Lower lobe of right lung (tissue), 2 donors: Measurements from ENCODE around the gene CFDP1. TPM values are rescaled to one million over a fixed set of nuclear protein-coding genes. Genes with fewer than 3 reads are reported as not detected.

Source experiments
- ATAC-seq, 2 donors: fragments of 200-7000 bp; cut with Tn5 transposase; one replicate each; pipeline ENCODE4 v1.9.1; 2020 to 2022; ENCODE audit warnings: mild to moderate bottlenecking in 2 of 2, moderate library complexity in 2 of 2
- DNase-seq: peaks from one replicate; pipeline ENCODE4 v3.0.0-alpha.2; 2020
- H3K27ac ChIP-seq: fragments of 200-600 bp; one replicate; pipeline ENCODE4 v1.8.0; 2022
- H3K27me3 ChIP-seq: fragments of 200-600 bp; one replicate; pipeline ENCODE4 v1.8.0; 2022; ENCODE audit warnings: low read depth
- H3K36me3 ChIP-seq: fragments of 200-600 bp; one replicate; pipeline ENCODE4 v1.8.0; 2022; ENCODE audit warnings: mild to moderate bottlenecking
- H3K4me1 ChIP-seq: fragments of 200-600 bp; one replicate; pipeline ENCODE4 v1.8.0; 2022
- H3K4me3 ChIP-seq: fragments of 200-600 bp; one replicate; pipeline ENCODE4 v1.8.0; 2022; ENCODE audit warnings: mild to moderate bottlenecking
- H3K9me3 ChIP-seq: fragments of 200-600 bp; one replicate; pipeline ENCODE4 v1.8.0; 2022
- intact Hi-C: fragments of 100-400 bp; cut with DNase I; formaldehyde crosslinking; loops from one replicate; pipeline ENCODE4 v1.11.0; 2022
- total RNA-seq: library from RNA; stranded (reverse); fragmentation: NEBNext Ultra II Directional; extraction: Animal tissue kit (Norgen Biotek cat#: 25700); gene quantifications from one replicate; pipeline ENCODE4 v1.2.1, GENCODE V29; 2021
- TF ChIP-seq, protein P1 (sequence below): fragments of 200-600 bp; IDR thresholded peaks from one replicate; pipeline ENCODE4 v1.8.0; 2022; ENCODE audit warnings: antibody characterized with exemption, mild to moderate bottlenecking
- donor health status: DM: no; HTN: yes; CAD: no; lungs with severe emphysema.

The CFDP1 gene
- total RNA-seq, 1 donor from 2014 or later, result 57.7 TPM

DNA sequence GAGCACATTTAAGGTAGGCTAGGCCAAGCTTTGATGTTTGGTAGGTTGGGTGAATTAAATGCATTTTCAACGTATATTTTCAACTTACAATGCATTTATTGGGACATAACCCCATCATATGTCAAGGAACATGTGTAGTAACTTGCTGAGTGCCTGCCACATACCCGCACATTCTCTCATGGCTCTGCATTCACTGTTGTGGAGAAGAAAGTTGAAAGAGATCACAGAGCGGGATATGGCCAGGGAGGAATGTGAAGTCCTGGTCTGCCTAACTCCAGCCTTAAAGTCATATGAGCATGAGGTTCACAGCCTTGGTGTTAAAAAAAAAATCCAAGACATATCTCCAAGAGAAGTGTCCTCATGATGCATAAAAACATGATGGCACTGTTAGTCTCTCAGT, 79.1 kb downstream of the CFDP1 start:
- Histone ChIP-seq H3K27ac (no peak overlapping the region), H3K9me3 (no peaks in the 10 kb centered on the region), H3K4me1 (peaks cover 5% of the 10 kb centered on the region), H3K27me3 (no peaks in the 10 kb centered on the region), H3K36me3 (no peaks in the 10 kb centered on the region), H3K4me3 (no peak overlapping the region)
- DNase-seq (no peak), ATAC-seq (no peak)
- intact Hi-C loops, result no loop called here
- TF ChIP-seq, protein P1, sequence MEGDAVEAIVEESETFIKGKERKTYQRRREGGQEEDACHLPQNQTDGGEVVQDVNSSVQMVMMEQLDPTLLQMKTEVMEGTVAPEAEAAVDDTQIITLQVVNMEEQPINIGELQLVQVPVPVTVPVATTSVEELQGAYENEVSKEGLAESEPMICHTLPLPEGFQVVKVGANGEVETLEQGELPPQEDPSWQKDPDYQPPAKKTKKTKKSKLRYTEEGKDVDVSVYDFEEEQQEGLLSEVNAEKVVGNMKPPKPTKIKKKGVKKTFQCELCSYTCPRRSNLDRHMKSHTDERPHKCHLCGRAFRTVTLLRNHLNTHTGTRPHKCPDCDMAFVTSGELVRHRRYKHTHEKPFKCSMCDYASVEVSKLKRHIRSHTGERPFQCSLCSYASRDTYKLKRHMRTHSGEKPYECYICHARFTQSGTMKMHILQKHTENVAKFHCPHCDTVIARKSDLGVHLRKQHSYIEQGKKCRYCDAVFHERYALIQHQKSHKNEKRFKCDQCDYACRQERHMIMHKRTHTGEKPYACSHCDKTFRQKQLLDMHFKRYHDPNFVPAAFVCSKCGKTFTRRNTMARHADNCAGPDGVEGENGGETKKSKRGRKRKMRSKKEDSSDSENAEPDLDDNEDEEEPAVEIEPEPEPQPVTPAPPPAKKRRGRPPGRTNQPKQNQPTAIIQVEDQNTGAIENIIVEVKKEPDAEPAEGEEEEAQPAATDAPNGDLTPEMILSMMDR, result no peak

DNA sequence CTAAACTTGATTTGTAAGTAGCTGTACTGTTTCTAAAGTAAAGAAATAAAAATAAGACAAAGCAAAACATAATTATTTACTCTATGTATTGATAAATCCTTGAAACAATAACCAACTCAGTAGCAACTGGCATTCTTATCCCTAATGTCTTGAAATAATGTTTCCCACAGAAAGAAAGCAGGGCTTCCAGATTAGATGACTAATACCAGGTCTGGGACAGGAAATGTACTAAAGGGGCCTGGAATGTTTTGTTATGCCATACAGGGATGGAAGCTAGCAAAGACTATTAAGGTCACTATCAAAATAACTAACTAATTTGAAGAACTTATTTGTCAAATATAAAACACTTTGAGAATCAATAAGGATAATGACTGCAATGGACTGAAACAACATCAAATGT, 82.1 kb downstream of the CFDP1 start:
- Histone ChIP-seq H3K4me1 (peaks cover 5% of the 10 kb centered on the region), H3K27me3 (no peaks in the 10 kb centered on the region), H3K4me3 (no peak overlapping the region), H3K9me3 (no peaks in the 10 kb centered on the region), H3K27ac (no peak overlapping the region), H3K36me3 (no peaks in the 10 kb centered on the region)
- no peak for DNase-seq
- TF ChIP-seq, protein P1, result no peak
- intact Hi-C loops, result no loop called here
- no peak for ATAC-seq

DNA sequence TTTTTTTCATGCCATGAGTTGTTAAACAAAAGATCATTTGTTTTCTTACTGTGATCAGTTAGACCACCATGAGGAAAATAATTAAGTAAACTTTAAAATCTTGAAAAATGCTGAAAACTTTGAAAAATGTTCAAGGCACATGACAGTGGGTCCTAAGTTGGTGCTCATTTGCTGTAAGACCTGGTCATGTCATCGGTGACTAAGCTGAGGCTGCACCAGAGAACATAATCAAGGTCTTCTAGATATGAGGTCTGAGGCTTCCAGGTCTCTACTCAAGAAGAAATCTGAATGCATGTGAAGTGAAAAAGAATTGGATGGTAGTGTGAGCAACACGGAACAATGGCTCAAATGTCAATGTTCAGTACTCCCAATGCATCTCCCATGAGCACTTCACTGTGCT, 87.6 kb downstream of the CFDP1 start:
- Histone ChIP-seq H3K27me3 (no peaks in the 10 kb centered on the region), H3K27ac (no peak overlapping the region), H3K36me3 (peaks cover 3% of the 10 kb centered on the region), H3K4me3 (no peak overlapping the region), H3K4me1 (peaks cover 18% of the 10 kb centered on the region), H3K9me3 (no peaks in the 10 kb centered on the region)
- ATAC-seq, result no peak
- TF ChIP-seq, protein P1, result no peak
- DNase-seq, result no peak
- intact Hi-C loops, result no loop called here

DNA sequence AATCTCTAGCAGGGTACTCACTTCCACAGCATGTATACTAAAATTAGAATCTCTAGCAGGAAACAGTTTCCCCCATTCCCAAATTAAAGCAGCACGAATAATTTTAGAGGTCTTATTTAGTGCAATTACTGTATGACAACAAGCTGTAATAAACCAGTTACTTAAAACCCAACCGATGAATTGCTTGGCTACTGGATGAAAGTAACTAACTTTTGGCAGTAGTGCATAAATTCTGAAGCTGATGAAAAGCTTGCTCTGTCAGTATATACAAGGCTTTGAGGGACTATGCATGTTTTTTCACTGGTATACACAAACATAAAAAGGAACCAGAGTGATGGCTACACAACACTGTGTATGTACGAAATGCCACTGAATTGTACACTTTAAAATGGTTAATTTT, 89.4 kb downstream of the CFDP1 start:
- Histone ChIP-seq H3K27ac (no peak overlapping the region), H3K4me3 (no peak overlapping the region), H3K4me1 (peaks cover 18% of the 10 kb centered on the region), H3K9me3 (no peaks in the 10 kb centered on the region), H3K36me3 (peaks cover 3% of the 10 kb centered on the region), H3K27me3 (no peaks in the 10 kb centered on the region)
- TF ChIP-seq, protein P1, result no peak
- no peak for DNase-seq
- intact Hi-C loops, result no loop called here
- ATAC-seq, result no peak

DNA sequence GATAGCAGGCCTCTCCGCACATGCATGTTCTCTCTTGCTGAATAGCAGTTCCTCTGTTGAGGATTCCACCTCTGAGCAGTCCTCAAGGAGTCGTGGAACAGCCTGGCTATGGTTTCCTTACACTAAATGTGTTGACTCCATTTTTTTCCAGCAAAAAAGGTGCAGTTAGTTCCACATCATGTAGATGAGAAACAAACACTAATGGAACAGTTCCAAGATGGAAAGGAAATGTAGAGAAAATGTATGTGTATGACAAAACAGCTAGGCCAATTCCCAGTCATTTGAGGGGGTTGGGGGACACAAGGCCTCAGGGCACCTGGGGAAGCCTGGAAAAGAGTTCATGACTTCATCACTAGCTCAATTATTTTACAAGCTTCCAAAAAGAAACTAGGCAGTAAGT, 90.0 kb downstream of the CFDP1 start:
- H3K27ac ChIP-seq, result no peak overlapping the region
- intact Hi-C loops, result no loop called here
- H3K27me3 ChIP-seq, result no peaks in the 10 kb centered on the region
- H3K4me3 ChIP-seq, result no peak overlapping the region
- peaks cover 3% of the 10 kb centered on the region for H3K36me3 ChIP-seq
- TF ChIP-seq, protein P1, result no peak
- ATAC-seq (no peak), DNase-seq (no peak)
- H3K9me3 ChIP-seq, result no peaks in the 10 kb centered on the region
- H3K4me1 ChIP-seq, result peaks cover 18% of the 10 kb centered on the region

DNA sequence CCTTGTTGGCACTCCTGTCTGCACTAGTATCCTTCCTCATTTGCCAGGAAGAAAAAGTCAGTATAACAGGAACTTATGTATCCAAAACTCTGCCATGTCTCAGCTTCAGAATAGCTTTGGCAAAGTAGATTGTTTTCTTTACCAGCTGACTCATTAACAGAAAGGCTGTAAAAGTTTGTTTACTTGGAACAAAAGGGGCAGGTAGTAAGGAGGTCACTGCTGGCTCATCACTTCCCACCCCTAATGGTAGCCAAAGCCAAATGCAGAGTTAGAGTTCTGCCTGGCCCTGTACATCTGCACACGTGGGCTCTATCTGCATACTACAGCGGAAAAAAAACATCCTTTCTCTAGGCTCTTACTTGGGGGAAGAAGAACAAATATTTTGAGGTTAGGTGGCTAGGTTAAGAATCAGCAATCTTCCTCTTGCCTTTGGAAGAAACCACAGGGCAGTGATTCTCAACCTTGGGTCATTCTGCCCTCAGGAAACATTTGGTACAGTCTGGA, 90.9 kb downstream of the CFDP1 start:
- ATAC-seq, result peak in 1 of 2 donors; percentile 35
- intact Hi-C loops, result no loop called here

More for the DNA sequence above, 90.9 kb downstream of the CFDP1 start:
- Histone ChIP-seq H3K9me3 (no peaks in the 10 kb centered on the region), H3K36me3 (peaks cover 3% of the 10 kb centered on the region), H3K4me1 (peaks cover 18% of the 10 kb centered on the region), H3K4me3 (no peak overlapping the region), H3K27ac (peak overlapping the region; percentile 31), H3K27me3 (no peaks in the 10 kb centered on the region)
- DNase-seq, result no peak
- TF ChIP-seq, protein P1, result no peak
